Natural killer cell (primary cell): Measurements from ENCODE around the gene GCNT1. TPM values are rescaled to one million over a fixed set of nuclear protein-coding genes. Genes with fewer than 3 reads are reported as not detected.

Experiments used
- ATAC-seq, 3 donors: fragments of 150-1000 bp in 2 of 3; fragments of 200-7000 bp in 1 of 3; cut with Tn5 transposase; 1 replicate in 1 of 3; 2 replicates in 2 of 3; pipeline ENCODE4 v1.10.0; 2021; ENCODE audit warnings: mild to moderate bottlenecking in 2 of 3, moderate library complexity in 2 of 3
- DNase-seq, 2 donors: peaks; one replicate each; pipeline versions ENCODE4 v3.0.0 to v3.0.0-alpha.2; 2013 to 2021; ENCODE audit warnings: mixed read lengths in 1 of 2
- H3K27ac ChIP-seq: one replicate; pipeline ENCODE4 v1.5.1; 2013; ENCODE audit warnings: mild to moderate bottlenecking, low read length
- H3K27me3 ChIP-seq: one replicate; pipeline ENCODE4 v1.6.1; 2013; ENCODE audit warnings: low read length; ENCODE audit not compliant: control insufficient read depth, insufficient read depth
- H3K36me3 ChIP-seq: one replicate; pipeline ENCODE4 v1.6.1; 2013; ENCODE audit warnings: low read length; ENCODE audit not compliant: control insufficient read depth, insufficient read depth
- H3K4me1 ChIP-seq: one replicate; pipeline ENCODE4 v1.6.1; 2013; ENCODE audit warnings: low read length; ENCODE audit not compliant: control insufficient read depth, insufficient read depth
- H3K4me3 ChIP-seq: one replicate; pipeline ENCODE4 v1.5.1; 2013; ENCODE audit warnings: low read length
- H3K9me3 ChIP-seq: one replicate; pipeline ENCODE4 v1.6.1; 2013; ENCODE audit warnings: low read length; ENCODE audit not compliant: control insufficient read depth, insufficient read depth
- H3K27ac Mint-ChIP-seq, 2 donors: one replicate each; pipeline ENCODE4 v1.8.0; 2022; ENCODE audit warnings: mild to moderate bottlenecking in 2 of 2, mixed read lengths in 2 of 2, moderate library complexity in 1 of 2
- H3K27me3 Mint-ChIP-seq, 2 donors: one replicate each; pipeline ENCODE4 v1.8.0; 2022; ENCODE audit warnings: low read depth in 2 of 2, mixed read lengths in 2 of 2
- H3K36me3 Mint-ChIP-seq: one replicate; pipeline ENCODE4 v1.8.0; 2022; ENCODE audit warnings: mixed read lengths
- H3K4me1 Mint-ChIP-seq, 2 donors: one replicate each; pipeline ENCODE4 v1.8.0; 2022; ENCODE audit warnings: mixed read lengths in 2 of 2
- H3K4me3 Mint-ChIP-seq: one replicate; pipeline ENCODE4 v1.8.0; 2022; ENCODE audit warnings: mild to moderate bottlenecking, moderate library complexity, mixed read lengths
- H3K9me3 Mint-ChIP-seq, 2 donors: one replicate each; pipeline ENCODE4 v1.8.0; 2022; ENCODE audit warnings: mixed read lengths in 2 of 2
- WGBS: methylation state at CpG from one replicate; pipeline ENCODE4 v1.1.7; 2013; ENCODE audit warnings: missing lambda C conversion rate; ENCODE audit not compliant: insufficient coverage; 5-methylcytosine and 5-hydroxymethylcytosine counted together
- intact Hi-C: fragments of 100-400 bp; cut with micrococcal nuclease; formaldehyde crosslinking; loops from one replicate; pipeline ENCODE4 v1.14.2; 2022
- total RNA-seq, 4 donors: library from RNA; stranded (reverse); fragments of 120-200 nt in 1 of 4; gene quantifications; one replicate each; pipeline versions ENCODE4 v1.2.3 to v1.2.4, GENCODE V29; 2013 to 2022
- TF ChIP-seq, protein P1 (sequence below): fragments of 200-600 bp; IDR thresholded peaks from one replicate; pipeline ENCODE4 v1.8.0; 2022; ENCODE audit warnings: antibody characterized with exemption

Gene GCNT1
- total RNA-seq, 3 donors from 2014 or later (not counting 1 experiment from before 2014, with no cell fraction given), result 8.6 to 23.7 (median 18.5) TPM

DNA sequence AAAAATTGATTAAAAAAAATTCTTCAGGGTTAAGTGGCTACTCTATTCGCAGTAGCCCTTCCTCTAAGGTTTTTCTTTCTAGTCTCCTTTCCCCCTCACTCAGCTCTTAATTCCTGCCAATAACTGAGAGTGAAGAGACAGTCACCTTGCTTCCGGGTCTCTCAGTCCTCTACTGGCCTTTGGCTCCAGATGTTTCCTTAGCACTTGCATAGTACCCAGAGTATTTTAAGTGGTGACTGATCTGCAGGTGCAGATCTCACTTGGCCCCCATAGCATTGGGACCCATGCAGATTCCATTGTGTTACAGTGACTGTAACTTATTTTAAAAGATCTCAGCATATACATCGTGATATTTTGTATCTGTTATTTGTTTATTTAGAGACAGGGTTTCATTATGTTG is 66.2 kb downstream of the GCNT1 start:
- Mint-ChIP-seq H3K27me3 (no peaks in the 10 kb centered on the region), H3K4me3 (no peak overlapping the region), H3K36me3 (no peaks in the 10 kb centered on the region), H3K9me3 (no peaks in the 10 kb centered on the region), H3K4me1 (peaks cover 9 to 10% of the 10 kb centered on the region in 2 donors), H3K27ac (no peak overlapping the region)
- peaks cover 1% of the 10 kb centered on the region for H3K4me1 ChIP-seq
- ATAC-seq, result no peak
- H3K27ac ChIP-seq, result no peak overlapping the region
- intact Hi-C loops, result no loop called here
- TF ChIP-seq, protein P1, sequence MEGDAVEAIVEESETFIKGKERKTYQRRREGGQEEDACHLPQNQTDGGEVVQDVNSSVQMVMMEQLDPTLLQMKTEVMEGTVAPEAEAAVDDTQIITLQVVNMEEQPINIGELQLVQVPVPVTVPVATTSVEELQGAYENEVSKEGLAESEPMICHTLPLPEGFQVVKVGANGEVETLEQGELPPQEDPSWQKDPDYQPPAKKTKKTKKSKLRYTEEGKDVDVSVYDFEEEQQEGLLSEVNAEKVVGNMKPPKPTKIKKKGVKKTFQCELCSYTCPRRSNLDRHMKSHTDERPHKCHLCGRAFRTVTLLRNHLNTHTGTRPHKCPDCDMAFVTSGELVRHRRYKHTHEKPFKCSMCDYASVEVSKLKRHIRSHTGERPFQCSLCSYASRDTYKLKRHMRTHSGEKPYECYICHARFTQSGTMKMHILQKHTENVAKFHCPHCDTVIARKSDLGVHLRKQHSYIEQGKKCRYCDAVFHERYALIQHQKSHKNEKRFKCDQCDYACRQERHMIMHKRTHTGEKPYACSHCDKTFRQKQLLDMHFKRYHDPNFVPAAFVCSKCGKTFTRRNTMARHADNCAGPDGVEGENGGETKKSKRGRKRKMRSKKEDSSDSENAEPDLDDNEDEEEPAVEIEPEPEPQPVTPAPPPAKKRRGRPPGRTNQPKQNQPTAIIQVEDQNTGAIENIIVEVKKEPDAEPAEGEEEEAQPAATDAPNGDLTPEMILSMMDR, result no peak
- H3K9me3 ChIP-seq, result no peaks in the 10 kb centered on the region
- H3K36me3 ChIP-seq, result no peaks in the 10 kb centered on the region
- H3K4me3 ChIP-seq, result no peak overlapping the region
- no peaks in the 10 kb centered on the region for H3K27me3 ChIP-seq
- DNase-seq, result no peak
- WGBS, result 56% methylated on average over 3 of the region's 3 CpGs

DNA sequence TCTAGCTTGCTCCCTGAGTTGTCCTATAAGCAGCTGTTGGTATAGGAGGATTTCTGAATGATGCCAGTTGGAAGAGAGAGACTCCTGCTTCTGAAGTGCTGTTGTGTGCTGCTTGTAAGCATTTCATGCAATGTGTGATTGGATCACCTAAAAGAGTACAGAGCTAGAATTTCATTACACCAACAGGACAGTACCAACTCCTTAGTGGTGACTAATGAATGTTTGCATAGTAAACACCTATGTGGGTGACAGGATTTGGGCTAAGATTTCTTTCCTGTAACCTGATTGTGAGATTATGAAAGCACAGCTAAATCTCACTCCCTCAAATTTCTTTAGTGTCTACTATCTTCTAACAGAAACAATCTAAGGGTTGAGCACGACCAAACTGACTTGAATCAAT is 67.0 kb downstream of the GCNT1 start:
- no peak for ATAC-seq
- H3K27me3 ChIP-seq, result no peaks in the 10 kb centered on the region
- no peak overlapping the region for H3K4me3 Mint-ChIP-seq
- no peaks in the 10 kb centered on the region for H3K36me3 Mint-ChIP-seq
- no peak overlapping the region for H3K4me3 ChIP-seq
- H3K27ac ChIP-seq, result no peak overlapping the region
- H3K9me3 Mint-ChIP-seq, result no peaks in the 10 kb centered on the region
- peaks cover 7% of the 10 kb centered on the region for H3K4me1 ChIP-seq
- no peak for DNase-seq
- H3K27me3 Mint-ChIP-seq, result no peaks in the 10 kb centered on the region
- peaks cover 9 to 10% of the 10 kb centered on the region in 2 donors for H3K4me1 Mint-ChIP-seq
- H3K9me3 ChIP-seq, result no peaks in the 10 kb centered on the region
- intact Hi-C loops, result no loop called here
- H3K36me3 ChIP-seq, result no peaks in the 10 kb centered on the region
- TF ChIP-seq, protein P1, result no peak
- no peak overlapping the region for H3K27ac Mint-ChIP-seq
- 63% methylated on average over 1 of the region's 1 CpG for WGBS

DNA sequence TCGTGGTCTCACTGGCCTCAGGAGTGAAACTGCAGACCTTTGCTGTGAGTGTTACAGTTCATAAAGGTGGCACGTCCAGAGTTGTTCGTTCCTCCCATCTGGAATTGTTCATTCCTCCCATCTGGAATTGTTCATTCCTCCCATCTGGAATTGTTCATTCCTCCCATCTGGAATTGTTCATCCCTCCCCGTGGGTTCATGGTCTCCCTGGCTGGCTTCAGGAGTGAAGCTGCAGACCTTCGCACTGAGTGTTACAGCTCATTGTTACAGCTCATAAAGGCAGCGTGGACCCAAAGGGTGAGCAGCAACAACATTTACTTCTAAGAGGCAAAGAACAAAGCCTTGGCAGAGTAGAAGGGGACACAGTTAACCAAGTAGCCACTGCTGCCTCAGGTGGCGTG is 69.1 kb downstream of the GCNT1 start:
- H3K27me3 ChIP-seq, result no peaks in the 10 kb centered on the region
- H3K4me3 ChIP-seq, result no peak overlapping the region
- WGBS, result 95% methylated on average over 7 of the region's 7 CpGs
- Mint-ChIP-seq H3K27ac (no peak overlapping the region), H3K27me3 (no peaks in the 10 kb centered on the region), H3K4me1 (peaks cover 9 to 10% of the 10 kb centered on the region in 2 donors), H3K36me3 (no peaks in the 10 kb centered on the region), H3K4me3 (no peak overlapping the region), H3K9me3 (no peaks in the 10 kb centered on the region)
- no peak for DNase-seq
- no peaks in the 10 kb centered on the region for H3K9me3 ChIP-seq
- intact Hi-C loops, result no loop called here
- peaks cover 7% of the 10 kb centered on the region for H3K4me1 ChIP-seq
- H3K27ac ChIP-seq, result no peak overlapping the region
- ATAC-seq, result no peak
- TF ChIP-seq, protein P1, result no peak
- no peaks in the 10 kb centered on the region for H3K36me3 ChIP-seq

DNA sequence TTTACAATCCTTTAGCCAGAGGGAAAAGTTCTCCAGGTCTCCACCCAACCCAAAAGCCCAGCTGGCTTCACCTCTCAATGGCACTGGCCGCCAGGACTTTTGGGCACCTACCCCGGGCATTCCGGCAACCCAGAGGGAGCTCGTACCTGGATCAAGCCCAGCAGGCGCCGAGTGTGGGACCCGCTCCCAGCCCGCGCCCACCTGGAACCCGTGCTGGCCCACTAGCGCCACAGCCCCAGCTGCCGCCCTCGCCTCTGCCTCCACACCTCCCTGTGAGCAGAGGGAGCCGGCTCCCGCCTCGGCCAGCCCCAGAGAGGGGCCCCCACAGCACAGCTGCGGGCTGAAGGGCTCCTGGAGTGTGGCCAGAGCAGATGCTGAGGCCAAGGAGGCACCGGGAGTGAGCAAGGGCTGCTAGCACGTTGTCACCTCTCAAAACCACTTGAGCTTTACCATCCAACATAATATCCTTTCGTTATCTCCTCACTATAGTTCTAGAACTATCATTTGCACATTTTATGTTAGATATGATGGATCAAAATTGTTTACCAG is 69.7 kb downstream of the GCNT1 start:
- Mint-ChIP-seq H3K4me1 (peaks cover 13 to 16% of the 10 kb centered on the region in 2 donors), H3K27me3 (no peaks in the 10 kb centered on the region), H3K27ac (no peak overlapping the region), H3K36me3 (no peaks in the 10 kb centered on the region), H3K9me3 (no peaks in the 10 kb centered on the region), H3K4me3 (no peak overlapping the region)
- intact Hi-C loops, result no loop called here
- no peaks in the 10 kb centered on the region for H3K9me3 ChIP-seq
- H3K4me1 ChIP-seq, result peaks cover 7% of the 10 kb centered on the region
- DNase-seq, result no peak
- WGBS, result 94% methylated on average over 19 of the region's 20 CpGs
- H3K36me3 ChIP-seq, result no peaks in the 10 kb centered on the region
- no peak overlapping the region for H3K27ac ChIP-seq
- TF ChIP-seq, protein P1, result no peak
- H3K4me3 ChIP-seq, result no peak overlapping the region
- ATAC-seq, result no peak
- no peaks in the 10 kb centered on the region for H3K27me3 ChIP-seq
